SK-N-SH treated with all-trans-retinoic acid at 6 μM for 48 hours (cell line): ENCODE data around the gene CST9L.

Source experiments
- ARNTL ChIP-seq: fragments of 450-650 bp; formaldehyde crosslinking; IDR thresholded peaks from 2 replicates; pipeline ENCODE4 v1.5.0; 2020; ENCODE audit warnings: low read depth, mild to moderate bottlenecking, moderate library complexity, borderline replicate concordance
- BACH2 ChIP-seq: fragments of 250-450 bp; sonication (Bioruptor Pico); IDR thresholded peaks from 2 replicates; pipeline ENCODE4 v1.9.0; 2021; ENCODE audit warnings: mild to moderate bottlenecking, borderline replicate concordance
- GLIS3 ChIP-seq: fragments of 250-450 bp; sonication (Bioruptor Pico); IDR thresholded peaks from 2 replicates; pipeline ENCODE4 v1.5.0; 2020; ENCODE audit warnings: mild to moderate bottlenecking, moderate library complexity
- ISL1 ChIP-seq: fragments of 250-450 bp; sonication (Bioruptor Pico); IDR thresholded peaks from 2 replicates; pipeline ENCODE4 v2.1.2; 2022; ENCODE audit warnings: mild to moderate bottlenecking, moderate library complexity
- OSR1 ChIP-seq: fragments of 250-450 bp; sonication (Bioruptor Pico); IDR thresholded peaks from 2 replicates; pipeline ENCODE4 v1.8.0; 2022; ENCODE audit warnings: moderate library complexity, mild to moderate bottlenecking, inconsistent platforms
- RARB ChIP-seq: fragments of 250-450 bp; sonication (Bioruptor Pico); IDR thresholded peaks from 2 replicates; pipeline ENCODE4 v1.8.0; 2021; ENCODE audit warnings: mild to moderate bottlenecking, moderate library complexity
- SNAI2 ChIP-seq: fragments of 250-450 bp; sonication (Bioruptor Pico); IDR thresholded peaks from 2 replicates; pipeline ENCODE4 v1.5.0; 2020; ENCODE audit warnings: mild to moderate bottlenecking, moderate library complexity
- TCF4 ChIP-seq: fragments of 250-450 bp; sonication (Bioruptor Pico); IDR thresholded peaks from 2 replicates; pipeline ENCODE4 v1.8.0; 2021; ENCODE audit warnings: mild to moderate bottlenecking, moderate library complexity, borderline replicate concordance
- TOX ChIP-seq: fragments of 250-450 bp; sonication (Bioruptor Pico); IDR thresholded peaks from 2 replicates; pipeline ENCODE4 v1.8.0; 2021; ENCODE audit warnings: mild to moderate bottlenecking, moderate library complexity, borderline replicate concordance
- TSHZ2 ChIP-seq: fragments of 250-450 bp; sonication (Bioruptor Pico); IDR thresholded peaks from 2 replicates; pipeline ENCODE4 v1.5.0; 2020; ENCODE audit warnings: mild to moderate bottlenecking, moderate library complexity
- ZFP3 ChIP-seq: fragments of 250-450 bp; sonication (Bioruptor Pico); IDR thresholded peaks from 2 replicates; pipeline ENCODE4 v1.5.0; 2020; ENCODE audit warnings: mild to moderate bottlenecking, moderate library complexity
- ZNF8 ChIP-seq: fragments of 450-650 bp; formaldehyde crosslinking; IDR thresholded peaks from 2 replicates; pipeline ENCODE4 v1.5.0; 2020; ENCODE audit warnings: mild to moderate bottlenecking, moderate library complexity
- TF ChIP-seq, protein P1 (sequence below): fragments of 250-450 bp; sonication (Bioruptor Pico); IDR thresholded peaks from 2 replicates; pipeline ENCODE4 v1.8.0; 2020; ENCODE audit warnings: mild to moderate bottlenecking, moderate library complexity, borderline replicate concordance

- TF ChIP-seq TSHZ2 (CRISPR knock-in tag) (no peak), TOX (CRISPR knock-in tag) (no peak), RARB (no peak), ZFP3 (no peak), BACH2 (CRISPR knock-in tag) (no peak), OSR1 (no peak), TCF4 (CRISPR knock-in tag) (no peak), ARNTL (CRISPR knock-in tag) (no peak), GLIS3 (CRISPR knock-in tag) (no peak), ZNF8 (no peak), SNAI2 (no peak), ISL1 (CRISPR knock-in tag) (no peak)
- TF ChIP-seq, protein P1, sequence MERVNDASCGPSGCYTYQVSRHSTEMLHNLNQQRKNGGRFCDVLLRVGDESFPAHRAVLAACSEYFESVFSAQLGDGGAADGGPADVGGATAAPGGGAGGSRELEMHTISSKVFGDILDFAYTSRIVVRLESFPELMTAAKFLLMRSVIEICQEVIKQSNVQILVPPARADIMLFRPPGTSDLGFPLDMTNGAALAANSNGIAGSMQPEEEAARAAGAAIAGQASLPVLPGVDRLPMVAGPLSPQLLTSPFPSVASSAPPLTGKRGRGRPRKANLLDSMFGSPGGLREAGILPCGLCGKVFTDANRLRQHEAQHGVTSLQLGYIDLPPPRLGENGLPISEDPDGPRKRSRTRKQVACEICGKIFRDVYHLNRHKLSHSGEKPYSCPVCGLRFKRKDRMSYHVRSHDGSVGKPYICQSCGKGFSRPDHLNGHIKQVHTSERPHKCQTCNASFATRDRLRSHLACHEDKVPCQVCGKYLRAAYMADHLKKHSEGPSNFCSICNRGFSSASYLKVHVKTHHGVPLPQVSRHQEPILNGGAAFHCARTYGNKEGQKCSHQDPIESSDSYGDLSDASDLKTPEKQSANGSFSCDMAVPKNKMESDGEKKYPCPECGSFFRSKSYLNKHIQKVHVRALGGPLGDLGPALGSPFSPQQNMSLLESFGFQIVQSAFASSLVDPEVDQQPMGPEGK (CRISPR knock-in tag), result no peak
Measured at GRCh38 chr20:23607497-23608245, 39.4 kb upstream of the CST9L start.
